ENCODE measurements around the gene ADGRB3.
"Not testable (repeated sequence)": the region's sequence is repeated elsewhere in the genome, so short reads cannot be mapped to it uniquely, and the experiment has no call there.

The ADGRB3 gene

GRCh38 chr6:68741501-68742386 is 106.7 kb downstream of the ADGRB3 start:
- DNase-seq (ENCODE audit: low spot score) = no peak

- DNase-seq (ENCODE audit: low spot score) = no peak
Observed at GRCh38 chr6:68743099-68743498, 108.0 kb downstream of the ADGRB3 start.

- DNase-seq (ENCODE audit: low spot score) = not testable (repeated sequence)
Observed at GRCh38 chr6:68744376-68744775, 109.3 kb downstream of the ADGRB3 start.

GRCh38 chr6:68746376-68746775 is 111.3 kb downstream of the ADGRB3 start:
- no peak for DNase-seq (ENCODE audit: low spot score)

GRCh38 chr6:68747110-68747790 is 112.2 kb downstream of the ADGRB3 start:
- no peak for DNase-seq (ENCODE audit: low spot score)

- DNase-seq (ENCODE audit: low spot score) = not testable (repeated sequence)
Observed at GRCh38 chr6:68747832-68748231, 112.8 kb downstream of the ADGRB3 start.

- no peak for DNase-seq (ENCODE audit: low spot score)
Observed at GRCh38 chr6:68754681-68755213, 119.7 kb downstream of the ADGRB3 start.

- DNase-seq (ENCODE audit: low spot score) = no peak
Observed at GRCh38 chr6:68756454-68757375, 121.6 kb downstream of the ADGRB3 start.

GRCh38 chr6:68757821-68758220 is 122.7 kb downstream of the ADGRB3 start:
- no peak for DNase-seq (ENCODE audit: low spot score)

GRCh38 chr6:68758559-68758958 is 123.5 kb downstream of the ADGRB3 start:
- no peak for DNase-seq (ENCODE audit: low spot score)

GRCh38 chr6:68760485-68760884 is 125.4 kb downstream of the ADGRB3 start:
- no peak for DNase-seq (ENCODE audit: low spot score)

GRCh38 chr6:68760941-68761676 is 126.0 kb downstream of the ADGRB3 start:
- DNase-seq (ENCODE audit: low spot score) = no peak

- no peak for DNase-seq (ENCODE audit: low spot score)
Observed at GRCh38 chr6:68761985-68762384, 126.9 kb downstream of the ADGRB3 start.

GRCh38 chr6:68771426-68771825 is 136.3 kb downstream of the ADGRB3 start:
- no peak for DNase-seq (ENCODE audit: low spot score)

- no peak for DNase-seq (ENCODE audit: low spot score)
Observed at GRCh38 chr6:68774843-68775242, 139.8 kb downstream of the ADGRB3 start.

GRCh38 chr6:68776354-68776753 is 141.3 kb downstream of the ADGRB3 start:
- no peak for DNase-seq (ENCODE audit: low spot score)

- no peak for DNase-seq (ENCODE audit: low spot score)
Observed at GRCh38 chr6:68777956-68778355, 142.9 kb downstream of the ADGRB3 start.

GRCh38 chr6:68778356-68779020 is 143.4 kb downstream of the ADGRB3 start:
- no peak for DNase-seq (ENCODE audit: low spot score)

- DNase-seq (ENCODE audit: low spot score) = no peak
Observed at GRCh38 chr6:68779366-68779765, 144.3 kb downstream of the ADGRB3 start.

GRCh38 chr6:68790128-68790527 is 155.0 kb downstream of the ADGRB3 start:
- not testable (repeated sequence) for DNase-seq (ENCODE audit: low spot score)

- DNase-seq (ENCODE audit: low spot score) = not testable (repeated sequence)
Observed at GRCh38 chr6:68814976-68815375, 179.9 kb downstream of the ADGRB3 start.

All from hematopoietic multipotent progenitor cell treated with erythropoietin and hydrocortisone succinate and interleukin-3 and kit ligand, for 17 days (in vitro differentiated cells).